SHP77 (cell line): ENCODE results near the gene RSBN1L.
"Not testable (repeated sequence)": the region's sequence is repeated elsewhere in the genome, so short reads cannot be mapped to it uniquely, and the experiment has no call there.

Source experiments
- DNase-seq, 2 experiments: peaks; one replicate each; lab custom pipeline; 2025; lab: John Stamatoyannopoulos, UW

The RSBN1L gene

DNA sequence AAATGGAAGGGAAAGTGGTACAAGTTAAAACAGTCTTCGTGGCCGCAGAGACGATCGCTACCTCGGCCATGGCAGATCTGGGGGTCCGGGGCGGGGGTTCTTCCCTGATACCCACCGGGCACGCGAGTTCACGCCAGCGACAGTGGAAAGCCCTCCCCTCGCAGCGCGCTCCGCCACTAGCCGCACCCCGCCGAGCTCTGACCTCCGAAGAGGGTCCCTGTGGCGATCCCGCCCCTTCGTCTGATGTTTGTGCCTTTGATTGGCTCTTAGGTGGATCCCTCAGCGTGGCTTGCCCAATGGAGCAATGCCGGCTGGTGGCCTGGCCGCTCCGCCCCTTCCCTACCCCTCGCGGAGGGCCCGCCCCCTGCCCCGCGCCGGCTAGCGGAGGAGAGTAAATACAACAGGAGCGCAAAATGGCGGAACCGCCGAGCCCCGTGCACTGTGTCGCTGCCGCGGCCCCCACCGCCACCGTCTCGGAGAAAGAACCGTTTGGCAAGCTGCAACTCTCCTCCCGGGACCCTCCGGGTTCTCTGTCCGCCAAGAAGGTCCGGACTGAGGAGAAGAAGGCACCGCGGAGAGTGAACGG is at the start of gene RSBN1L:
Gene RSBN1L, plus strand, starts transcription at position 403 of the 586 bp plus-strand sequence. Its CDS starts 11 bp downstream, at position 414.
- DNase-seq = peak; percentile 96

DNA sequence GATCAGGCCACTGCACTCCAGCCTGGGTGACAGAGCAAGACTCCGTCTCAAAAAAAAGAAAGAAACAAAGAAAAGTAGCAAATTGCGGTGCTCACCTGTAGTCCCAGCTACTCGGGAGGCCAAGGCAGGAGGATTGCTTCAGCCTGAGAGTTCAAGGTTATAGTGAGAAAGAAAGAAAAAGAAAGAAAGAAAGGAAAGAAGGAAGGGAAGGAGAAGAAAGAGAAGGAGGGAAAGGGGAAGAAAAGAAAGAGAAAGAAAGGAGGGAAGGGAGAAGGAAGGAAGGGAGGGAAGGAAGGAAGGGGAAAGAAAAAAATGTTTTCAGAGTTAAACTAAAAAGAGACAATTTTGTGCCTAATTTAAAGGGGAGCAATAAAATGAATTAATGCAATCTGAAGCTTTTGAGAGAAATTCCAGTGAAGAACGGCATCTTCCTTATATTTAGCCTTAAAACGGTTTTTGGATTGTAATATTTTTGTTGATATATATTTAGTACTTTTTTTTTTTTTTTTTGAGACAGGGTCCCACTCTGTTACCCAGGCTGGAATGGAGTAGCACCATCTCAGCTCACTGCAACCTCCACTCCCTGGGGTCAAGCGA is 47.4 kb upstream of the RSBN1L start:
- DNase-seq = no peak

DNA sequence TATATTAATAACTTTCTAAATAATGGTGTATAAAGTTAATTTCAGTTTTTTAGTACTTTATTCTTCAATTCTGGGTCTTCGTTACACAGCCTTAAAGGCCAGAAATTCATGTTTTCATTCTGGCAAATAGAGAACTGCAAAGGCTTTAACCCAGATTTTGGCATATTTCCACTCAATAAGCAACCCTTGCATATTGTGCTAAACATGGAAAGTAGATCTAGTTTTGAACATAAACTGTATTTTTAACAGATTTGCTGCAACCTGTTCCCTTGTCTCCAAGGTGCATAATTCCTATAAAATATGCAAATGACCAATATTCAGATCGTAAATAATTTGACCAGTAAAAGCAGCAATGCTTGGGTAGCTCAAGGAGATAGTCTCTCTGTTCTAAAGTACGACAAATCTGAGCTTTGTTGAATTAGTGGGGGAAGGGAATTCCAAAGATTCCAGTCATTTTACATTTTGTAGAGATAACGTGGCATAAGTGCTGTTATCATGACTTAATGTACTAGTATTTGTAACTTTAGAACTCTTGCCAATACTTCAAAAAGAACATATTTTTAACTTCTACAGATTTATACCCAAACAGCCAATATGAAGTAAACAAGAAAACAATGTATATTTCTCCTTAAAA is 46.4 kb upstream of the RSBN1L start:
- DNase-seq = no peak

DNA sequence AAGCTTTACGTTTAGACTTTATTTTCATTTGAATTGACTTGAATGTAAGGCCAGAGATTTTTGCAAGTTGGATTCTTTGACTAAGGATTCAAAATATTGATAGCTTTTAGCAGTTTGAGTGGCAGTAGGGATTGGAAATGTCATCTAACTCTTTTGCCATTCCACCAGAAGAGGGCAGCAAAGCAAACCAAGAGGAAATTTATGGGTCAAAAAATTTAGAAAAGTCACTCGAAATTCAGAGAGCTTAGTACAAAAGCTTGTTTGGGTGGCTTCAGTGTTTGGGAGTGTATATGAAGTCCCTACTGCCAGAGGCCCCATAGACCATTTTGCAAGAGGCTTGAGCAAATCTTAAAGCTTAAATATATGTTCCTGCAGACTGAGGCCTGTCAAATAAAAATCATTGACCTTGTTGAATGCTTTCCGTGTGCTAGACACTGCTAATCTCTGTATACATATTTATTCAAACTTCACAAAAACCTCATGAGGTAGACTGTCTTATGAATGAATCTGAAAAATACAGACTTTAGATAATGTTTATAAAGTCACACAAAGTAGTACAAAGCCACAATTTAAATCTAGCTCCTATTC is 44.6 kb upstream of the RSBN1L start:
- DNase-seq = peak in 1 of 2 experiments; percentile 4

DNA sequence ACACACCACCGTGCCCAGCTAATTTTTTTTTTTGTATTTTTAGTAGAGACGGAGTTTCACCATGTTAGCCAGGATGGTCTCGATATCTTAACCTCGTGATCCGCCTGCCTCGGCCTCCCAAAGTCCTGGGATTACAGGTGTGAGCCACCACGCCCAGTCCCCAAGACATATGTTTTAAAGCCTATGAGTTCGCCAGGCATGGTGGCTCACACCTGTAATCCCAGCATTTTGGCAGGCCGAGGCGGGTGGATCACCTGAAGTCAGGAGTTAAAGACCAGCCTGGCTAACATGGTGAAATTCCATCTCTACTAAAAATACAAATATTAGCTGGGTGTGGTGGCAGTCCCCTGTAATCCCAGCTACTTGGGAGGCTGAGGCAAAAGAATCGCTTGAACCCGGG is 43.4 kb upstream of the RSBN1L start:
- not testable (repeated sequence) for DNase-seq

DNA sequence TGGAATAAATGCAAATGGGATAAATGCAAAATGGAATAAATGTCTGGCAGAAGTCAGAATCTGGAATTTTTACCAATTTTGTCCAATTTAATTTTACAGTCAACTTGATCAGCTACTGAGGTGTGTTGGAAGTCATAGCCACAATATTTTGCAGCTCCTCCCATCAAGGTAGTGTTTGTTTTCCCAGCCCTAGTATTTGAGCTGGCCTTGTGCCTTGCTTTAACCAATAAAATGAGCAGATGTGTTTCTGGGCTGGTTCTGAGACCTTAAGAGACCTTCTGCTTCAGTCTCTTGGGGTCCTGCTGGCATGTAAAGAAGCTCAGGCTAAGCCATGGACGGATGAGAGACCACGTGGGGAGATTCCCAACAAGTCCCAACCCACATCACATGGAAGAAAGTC is 42.7 kb upstream of the RSBN1L start:
- DNase-seq = no peak

DNA sequence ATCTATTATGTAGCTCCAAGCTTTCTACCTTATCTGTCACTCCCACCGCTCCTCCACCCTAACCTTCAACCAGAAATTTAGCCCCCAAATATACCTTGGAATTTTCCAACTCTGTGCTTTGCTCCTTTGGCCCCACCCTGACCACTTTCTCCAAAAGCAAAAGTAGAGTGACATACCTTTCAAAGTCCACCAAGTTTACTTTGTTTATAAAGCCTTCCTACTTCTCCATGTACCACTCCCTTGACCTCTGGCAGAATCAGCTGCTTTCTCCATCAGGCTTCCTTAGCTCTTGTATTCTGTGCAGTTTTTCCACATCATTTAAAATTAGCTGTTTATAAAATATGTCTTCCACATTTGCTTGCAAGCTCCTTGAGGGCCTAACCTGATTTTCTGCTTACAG is 40.9 kb upstream of the RSBN1L start:
- DNase-seq = no peak

DNA sequence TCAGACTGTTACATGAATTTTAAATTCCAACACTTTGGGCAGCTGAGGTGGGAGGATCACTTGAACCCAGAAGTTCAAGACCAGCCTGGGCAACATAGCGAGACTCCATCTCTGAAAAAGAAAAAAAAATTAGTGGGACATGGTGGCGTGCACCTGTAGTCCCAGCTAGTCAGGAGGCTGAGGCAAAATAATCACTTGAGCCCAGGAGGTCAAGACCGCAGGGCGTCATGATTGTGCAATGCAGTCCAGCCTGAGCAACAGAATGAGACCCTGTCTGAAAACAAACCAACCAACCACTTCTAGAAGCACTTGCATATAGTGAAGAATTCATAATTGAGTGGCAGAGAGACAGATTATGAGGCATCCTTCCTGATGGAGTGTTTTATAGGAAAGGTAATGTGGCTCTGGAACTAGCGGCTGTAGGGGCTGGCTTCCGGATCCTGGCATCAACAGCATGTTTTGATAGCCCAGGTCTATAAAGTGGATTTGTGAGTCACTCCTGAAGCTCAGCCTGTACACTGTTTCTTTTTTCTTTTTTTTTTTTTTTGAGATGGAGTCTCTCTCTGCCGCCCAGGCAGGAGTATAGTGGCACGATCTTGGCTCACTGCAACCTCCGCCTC is 40.3 kb upstream of the RSBN1L start:
- DNase-seq = no peak

DNA sequence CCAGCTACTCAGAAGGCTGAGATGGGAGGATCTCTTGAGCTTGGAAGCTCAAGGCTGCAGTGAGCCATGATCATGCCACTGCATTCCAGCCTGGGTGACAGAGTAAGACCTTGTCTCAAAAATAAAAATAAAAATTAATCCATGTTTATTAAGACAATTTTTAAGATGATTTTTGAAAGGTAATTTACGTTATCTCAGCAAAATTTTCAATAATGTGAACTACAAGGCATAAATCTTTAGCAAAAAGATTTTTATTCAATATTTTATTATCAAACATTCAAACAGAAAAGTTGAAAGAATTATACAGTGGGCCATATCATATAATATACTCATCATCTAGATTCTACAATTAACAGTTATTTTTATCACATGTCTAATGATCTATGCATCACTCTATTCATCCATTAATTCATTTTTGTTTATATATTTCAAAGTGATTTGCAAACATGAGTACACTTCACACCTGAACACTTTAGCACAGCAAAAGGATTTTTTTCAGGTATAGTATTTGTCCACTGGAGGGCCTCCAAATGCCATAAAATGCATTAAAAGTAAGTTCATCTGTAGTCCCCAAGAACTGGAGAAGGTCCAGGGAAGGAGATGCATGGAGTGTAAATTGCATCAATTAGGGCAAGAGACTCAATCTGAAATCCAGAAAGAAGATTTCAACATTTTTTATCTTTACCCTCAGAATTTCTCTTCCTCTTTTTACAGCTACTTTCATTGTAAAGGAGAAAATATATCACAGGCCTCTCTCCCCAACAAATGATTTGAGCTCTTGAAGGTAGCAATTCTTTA is 38.6 kb upstream of the RSBN1L start:
- peak; percentile 21 to 63 for DNase-seq

DNA sequence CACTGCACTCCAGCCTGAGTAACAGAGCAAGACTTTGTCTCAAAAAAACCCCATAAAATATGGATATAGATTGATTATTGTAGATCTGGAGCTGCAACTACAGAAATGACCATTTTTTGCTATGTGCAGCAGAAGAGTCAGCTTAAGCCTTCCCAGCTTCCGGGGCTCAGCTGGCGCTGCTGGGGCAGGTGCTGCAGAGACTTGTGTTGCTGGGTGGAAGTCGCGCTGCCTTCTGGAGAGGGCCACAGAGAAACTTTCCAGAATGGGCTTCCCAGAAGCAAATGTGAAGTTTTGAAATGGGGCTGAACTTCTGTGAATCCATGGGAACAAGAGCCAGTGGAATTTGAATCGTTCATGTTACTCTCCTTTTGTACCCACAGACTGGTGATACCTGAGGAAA is 37.3 kb upstream of the RSBN1L start:
- no peak for DNase-seq

DNA sequence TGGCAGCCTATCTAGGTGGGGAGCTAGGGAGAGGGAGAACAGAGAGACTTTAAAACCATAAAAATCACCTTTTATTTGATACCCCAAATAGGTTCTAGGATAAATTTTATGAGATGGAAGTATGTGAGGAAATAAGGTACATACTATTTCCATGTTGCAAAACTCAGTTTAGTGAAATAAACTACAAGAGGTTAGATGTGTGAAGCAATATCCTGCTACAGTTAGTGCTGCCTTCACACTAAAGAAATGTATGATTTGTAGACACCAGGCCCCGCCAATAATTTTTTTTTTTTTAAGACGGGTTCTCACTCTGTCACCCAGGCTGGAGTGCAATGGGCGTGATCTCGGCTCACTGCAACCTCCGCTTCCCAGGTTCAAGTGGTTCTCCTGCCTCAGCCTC is 34.4 kb upstream of the RSBN1L start:
- DNase-seq = no peak

DNA sequence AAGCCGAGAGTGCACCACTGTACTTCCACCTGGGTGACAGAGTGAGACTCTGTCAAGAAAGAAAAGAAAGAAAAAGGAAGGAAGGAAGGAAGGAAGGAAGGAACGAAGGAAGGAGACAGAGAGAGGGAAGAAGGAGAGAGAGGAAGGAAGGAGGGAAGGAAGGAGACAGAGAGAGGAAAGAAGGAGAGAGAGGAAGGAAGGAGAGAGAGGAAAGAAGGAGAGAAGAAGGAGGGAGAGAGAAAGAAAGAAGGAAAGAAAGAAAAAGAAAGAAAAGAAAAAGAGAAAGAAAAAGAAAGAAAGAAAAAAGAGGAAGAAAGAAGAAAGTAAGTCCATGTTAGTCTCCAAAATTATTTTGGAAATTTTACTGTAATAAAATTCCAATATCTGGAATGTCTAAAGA is 33.4 kb upstream of the RSBN1L start:
- DNase-seq = no peak

DNA sequence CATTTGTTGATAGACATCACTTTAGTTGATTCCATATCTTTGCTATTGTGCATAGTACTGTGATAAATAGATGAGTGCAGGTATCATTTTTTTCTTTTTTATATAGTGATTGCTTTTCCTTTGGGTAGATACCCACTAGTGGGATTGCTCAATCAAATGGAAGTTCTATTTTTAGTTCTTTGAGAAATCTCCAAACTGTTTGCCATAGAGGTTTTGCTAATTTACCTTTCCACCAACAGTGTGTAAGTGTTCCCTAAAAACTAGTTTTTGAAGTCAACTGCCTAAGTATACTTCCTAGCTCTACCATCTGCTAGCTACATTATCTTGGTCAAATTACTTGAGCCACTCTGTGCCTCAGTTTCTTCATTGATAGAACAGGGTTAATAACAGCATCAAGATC is 31.5 kb upstream of the RSBN1L start:
- DNase-seq = no peak

DNA sequence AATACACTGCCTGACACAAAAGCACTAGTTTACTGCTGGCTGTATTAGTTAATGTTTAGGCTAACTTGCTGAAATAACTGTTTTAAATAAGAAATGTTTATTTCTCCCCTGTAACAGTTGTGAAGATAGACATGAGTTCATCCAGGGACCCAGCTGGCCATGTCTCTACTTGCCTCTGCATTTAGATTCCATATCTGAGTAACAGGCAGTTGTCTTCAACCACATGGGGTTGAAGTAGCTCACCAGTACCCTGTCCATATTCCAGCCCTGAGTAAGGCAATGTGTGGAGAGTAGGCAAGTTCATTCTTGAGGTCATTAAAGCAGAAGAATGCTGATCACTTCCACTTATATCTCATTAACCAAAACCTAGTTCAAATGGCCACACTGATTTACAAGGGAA is 31.1 kb upstream of the RSBN1L start:
- no peak for DNase-seq

DNA sequence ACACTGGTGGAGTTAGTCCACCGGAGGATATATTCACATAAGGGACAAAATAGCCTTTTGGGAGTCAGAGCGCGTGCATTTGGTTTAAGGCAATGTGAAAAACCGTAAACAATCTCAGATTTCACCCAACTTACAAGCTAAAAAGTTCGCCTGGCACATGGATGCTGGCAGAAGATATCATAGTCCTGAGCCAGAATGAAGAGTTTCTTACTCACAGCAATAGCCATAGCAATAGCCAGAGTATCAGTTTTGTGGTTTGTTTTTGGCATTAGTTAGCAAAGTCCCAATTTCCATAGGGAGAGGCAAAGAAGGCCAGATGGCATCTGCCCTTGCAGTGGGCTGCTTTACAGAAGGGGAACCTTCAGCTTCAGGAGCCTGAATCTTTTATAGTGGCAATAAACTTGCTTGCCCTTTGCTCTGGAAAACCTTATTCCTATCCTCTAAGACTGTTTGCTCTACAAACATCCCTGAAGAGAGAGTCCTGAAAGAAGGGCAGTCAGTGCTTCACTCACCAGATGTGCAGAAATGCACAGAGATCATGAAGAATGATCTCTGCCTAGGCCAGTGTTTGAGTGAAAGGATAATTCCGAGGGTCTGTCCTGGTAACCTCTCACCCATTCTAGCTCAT is 28.7 kb upstream of the RSBN1L start:
- no peak for DNase-seq

DNA sequence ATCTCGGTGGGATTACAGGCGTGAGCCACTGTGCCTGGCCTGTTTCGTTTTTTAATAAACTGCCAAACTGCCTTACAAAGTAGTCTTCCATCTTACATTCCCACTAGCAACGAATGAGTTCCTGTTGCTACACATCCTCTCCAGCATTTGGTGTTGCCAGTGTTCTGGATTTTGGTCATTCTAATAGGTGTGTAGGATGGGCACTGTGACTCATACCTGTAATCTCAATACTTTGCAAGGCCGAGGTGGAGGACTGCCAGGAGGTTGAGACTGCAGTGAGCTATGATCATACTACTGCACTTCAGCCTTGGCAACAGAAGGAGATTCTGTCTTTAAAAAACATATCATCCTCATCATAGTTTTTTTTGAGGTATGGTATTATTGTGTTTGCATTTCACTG is 21.4 kb upstream of the RSBN1L start:
- DNase-seq = no peak

DNA sequence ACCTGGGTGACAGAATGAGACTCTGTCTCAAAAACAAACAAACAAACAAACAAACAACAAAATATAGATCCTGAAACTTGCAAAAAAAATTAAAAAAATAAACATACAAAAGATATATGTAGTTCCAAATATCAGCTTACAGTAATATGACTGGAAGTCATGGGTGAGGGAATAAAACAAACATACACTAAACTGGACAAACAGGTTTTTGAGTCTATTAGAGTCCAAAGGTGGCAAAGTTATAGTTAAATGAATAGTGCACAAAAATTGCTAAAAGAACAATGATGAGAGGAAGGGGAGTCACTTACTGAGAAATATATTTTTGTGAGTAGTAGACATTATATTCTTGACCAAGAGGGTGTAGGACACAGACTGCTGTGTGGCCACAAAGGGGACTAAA is 16.7 kb upstream of the RSBN1L start:
- no peak for DNase-seq

DNA sequence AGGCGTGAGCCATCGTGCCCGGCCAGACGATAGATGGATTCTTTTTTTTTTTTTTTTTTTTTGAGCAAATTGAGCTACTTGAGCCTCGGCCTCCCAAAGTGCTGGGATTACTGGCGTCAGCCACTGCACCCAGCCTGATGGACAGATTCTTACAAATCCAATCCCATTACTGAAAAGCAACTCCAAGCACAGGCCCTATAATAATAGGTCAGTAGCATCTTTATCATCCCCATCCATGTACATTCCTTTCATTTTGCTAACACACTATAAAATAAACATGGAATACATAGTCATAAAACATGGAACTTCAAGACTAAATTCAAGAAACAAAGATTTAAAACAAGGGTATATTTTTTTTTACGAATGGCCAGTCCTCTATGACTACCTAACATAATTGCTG is 16.0 kb upstream of the RSBN1L start:
- DNase-seq = no peak

DNA sequence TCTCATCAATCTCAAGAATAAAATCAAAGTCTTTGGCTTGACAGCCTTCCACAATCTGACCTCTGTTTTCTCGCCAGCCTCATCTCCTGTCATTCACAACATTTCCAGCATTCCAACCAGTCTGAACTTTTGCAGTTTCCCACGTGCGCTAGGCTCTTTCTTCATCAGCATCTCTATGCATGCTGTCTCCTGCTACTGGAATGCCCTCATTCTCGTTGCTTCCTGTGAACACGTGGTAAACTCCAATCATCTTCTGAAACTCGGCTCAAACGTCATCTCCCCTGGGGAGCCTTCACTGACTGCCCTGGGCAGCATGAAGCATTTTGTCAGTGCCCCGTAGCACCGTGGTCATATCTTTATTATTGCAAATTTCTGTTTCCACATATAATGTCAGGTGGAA is 12.2 kb upstream of the RSBN1L start:
- DNase-seq = no peak

DNA sequence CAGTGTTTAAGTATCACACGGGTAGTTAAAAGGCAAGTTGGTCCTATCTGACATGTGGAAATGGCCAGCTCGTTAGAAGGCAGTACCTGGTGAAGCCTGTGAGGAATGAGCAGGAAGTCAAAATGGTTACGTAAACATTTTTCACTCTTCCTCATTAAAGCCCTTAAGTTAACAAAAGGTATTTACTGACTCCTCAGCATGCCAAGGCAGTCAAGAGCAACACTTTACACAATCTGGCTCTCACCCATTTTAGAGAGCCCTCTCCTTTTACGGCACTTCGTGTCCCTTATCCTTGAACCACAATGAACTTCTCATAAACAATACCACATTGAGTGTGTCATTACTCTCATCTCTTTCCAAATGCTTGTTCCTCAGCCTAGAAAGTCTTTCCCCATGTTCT is 11.0 kb upstream of the RSBN1L start:
- DNase-seq = no peak

DNA sequence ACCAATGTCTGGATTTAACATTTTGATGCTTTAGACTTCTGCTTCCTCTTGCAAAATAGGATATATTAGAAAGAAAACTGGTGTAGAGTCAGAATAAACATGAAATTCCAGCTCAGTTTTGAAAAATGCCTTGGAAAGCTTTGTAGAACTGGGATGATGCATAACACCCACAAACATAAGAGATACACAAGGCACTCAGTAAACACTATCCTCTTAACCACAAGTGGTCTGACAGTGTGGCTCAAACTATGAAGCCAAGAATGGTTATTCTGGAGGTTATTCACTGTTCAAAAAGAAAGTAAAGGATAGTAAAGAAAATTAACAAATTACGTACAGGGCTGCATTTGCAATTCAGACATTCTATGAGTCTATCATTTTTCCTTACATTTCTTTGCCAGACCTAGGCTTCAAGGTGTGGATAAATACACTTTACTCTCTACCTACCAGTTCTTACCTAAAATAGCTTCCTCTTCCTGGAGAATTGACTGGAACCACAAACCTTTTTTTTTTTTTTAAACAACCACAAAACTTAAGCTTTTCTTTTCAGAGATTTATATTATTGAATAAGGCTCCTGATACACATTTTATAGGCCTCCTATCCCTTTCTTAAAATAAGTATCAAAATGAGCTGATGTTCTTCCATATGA is 9.0 kb upstream of the RSBN1L start:
- no peak for DNase-seq
